Neutrophil (primary cell): ENCODE data around the gene ANO6.
"Not testable (repeated sequence)": the region's sequence is repeated elsewhere in the genome, so short reads cannot be mapped to it uniquely, and the experiment has no call there.

Experiments used
- H3K27ac ChIP-seq: fragments of 200-600 bp; sonication (generic); 2 replicates; pipeline ENCODE4 v1.5.1; 2016; ENCODE audit warnings: mild to moderate bottlenecking, moderate library complexity
- H3K27me3 ChIP-seq: fragments of 200-600 bp; sonication (generic); 2 replicates; pipeline ENCODE4 v1.6.0; 2016; ENCODE audit warnings: mild to moderate bottlenecking
- H3K36me3 ChIP-seq: fragments of 200-600 bp; sonication (generic); 2 replicates; pipeline ENCODE4 v1.5.1; 2017
- H3K4me1 ChIP-seq, 2 experiments: fragments of 200-600 bp in 1 of 2; sonication (generic) in 1 of 2; 1 replicate in 1 of 2; 2 replicates in 1 of 2; pipeline versions ENCODE4 v1.5.1 to v1.6.1; 2013 to 2016; ENCODE audit warnings: low read depth in 1 of 2, low read length in 1 of 2, mild to moderate bottlenecking in 1 of 2, moderate library complexity in 1 of 2; ENCODE audit not compliant: control insufficient read depth in 1 of 2, insufficient read depth in 1 of 2
- H3K4me3 ChIP-seq, 2 experiments: fragments of 200-600 bp in 1 of 2; sonication (generic) in 1 of 2; 1 replicate in 1 of 2; 2 replicates in 1 of 2; pipeline ENCODE4 v1.5.1; 2013 to 2016; ENCODE audit warnings: low read depth in 1 of 2, low read length in 1 of 2, mild to moderate bottlenecking in 1 of 2, moderate library complexity in 1 of 2
- H3K9me3 ChIP-seq: fragments of 200-600 bp; sonication (generic); 2 replicates; pipeline ENCODE4 v1.5.1; 2016
- TF ChIP-seq, protein P1 (sequence below): fragments of 200-600 bp; sonication (generic); IDR thresholded peaks from 2 replicates; pipeline ENCODE4 v1.5.1; 2016; ENCODE audit warnings: antibody characterized with exemption

ANO6 gene

DNA sequence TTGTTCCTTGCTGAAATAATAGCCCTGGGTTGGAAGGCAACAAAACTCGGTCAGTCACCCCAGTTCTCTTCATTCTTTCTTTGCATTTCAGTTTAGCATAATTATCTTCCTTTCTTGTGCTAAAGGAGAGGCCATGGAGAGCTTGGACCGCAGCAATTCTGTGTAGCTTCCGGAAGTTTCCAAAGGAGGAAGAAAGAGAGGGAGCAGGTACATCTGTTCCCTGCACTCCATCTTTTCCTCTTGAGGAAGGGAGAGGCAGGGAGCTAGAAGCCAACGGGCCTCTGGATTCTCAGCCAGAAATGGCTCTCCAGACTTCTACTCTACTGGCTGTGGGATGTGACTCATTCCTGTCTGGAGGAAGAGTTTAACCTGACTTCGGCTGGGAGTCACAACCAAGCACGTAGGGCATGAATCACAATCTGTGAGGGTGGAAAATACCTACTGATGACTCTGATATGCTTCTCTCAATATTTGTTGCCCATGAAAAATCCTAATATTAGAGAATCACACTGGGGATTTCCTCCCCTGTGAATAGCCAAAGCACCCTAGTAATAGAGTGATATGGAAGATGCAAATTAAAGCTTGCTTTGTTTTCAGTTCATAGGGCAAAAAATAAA is 17.0 kb downstream of the ANO6 start:
- H3K4me3 ChIP-seq = no peak overlapping the region
- no peak overlapping the region for H3K27ac ChIP-seq
- no peaks in the 10 kb centered on the region for H3K36me3 ChIP-seq
- no peaks in the 10 kb centered on the region for H3K9me3 ChIP-seq
- TF ChIP-seq, protein P1, sequence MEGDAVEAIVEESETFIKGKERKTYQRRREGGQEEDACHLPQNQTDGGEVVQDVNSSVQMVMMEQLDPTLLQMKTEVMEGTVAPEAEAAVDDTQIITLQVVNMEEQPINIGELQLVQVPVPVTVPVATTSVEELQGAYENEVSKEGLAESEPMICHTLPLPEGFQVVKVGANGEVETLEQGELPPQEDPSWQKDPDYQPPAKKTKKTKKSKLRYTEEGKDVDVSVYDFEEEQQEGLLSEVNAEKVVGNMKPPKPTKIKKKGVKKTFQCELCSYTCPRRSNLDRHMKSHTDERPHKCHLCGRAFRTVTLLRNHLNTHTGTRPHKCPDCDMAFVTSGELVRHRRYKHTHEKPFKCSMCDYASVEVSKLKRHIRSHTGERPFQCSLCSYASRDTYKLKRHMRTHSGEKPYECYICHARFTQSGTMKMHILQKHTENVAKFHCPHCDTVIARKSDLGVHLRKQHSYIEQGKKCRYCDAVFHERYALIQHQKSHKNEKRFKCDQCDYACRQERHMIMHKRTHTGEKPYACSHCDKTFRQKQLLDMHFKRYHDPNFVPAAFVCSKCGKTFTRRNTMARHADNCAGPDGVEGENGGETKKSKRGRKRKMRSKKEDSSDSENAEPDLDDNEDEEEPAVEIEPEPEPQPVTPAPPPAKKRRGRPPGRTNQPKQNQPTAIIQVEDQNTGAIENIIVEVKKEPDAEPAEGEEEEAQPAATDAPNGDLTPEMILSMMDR = no peak
- H3K4me1 ChIP-seq = no peaks in the 10 kb centered on the region
- no peaks in the 10 kb centered on the region for H3K27me3 ChIP-seq

DNA sequence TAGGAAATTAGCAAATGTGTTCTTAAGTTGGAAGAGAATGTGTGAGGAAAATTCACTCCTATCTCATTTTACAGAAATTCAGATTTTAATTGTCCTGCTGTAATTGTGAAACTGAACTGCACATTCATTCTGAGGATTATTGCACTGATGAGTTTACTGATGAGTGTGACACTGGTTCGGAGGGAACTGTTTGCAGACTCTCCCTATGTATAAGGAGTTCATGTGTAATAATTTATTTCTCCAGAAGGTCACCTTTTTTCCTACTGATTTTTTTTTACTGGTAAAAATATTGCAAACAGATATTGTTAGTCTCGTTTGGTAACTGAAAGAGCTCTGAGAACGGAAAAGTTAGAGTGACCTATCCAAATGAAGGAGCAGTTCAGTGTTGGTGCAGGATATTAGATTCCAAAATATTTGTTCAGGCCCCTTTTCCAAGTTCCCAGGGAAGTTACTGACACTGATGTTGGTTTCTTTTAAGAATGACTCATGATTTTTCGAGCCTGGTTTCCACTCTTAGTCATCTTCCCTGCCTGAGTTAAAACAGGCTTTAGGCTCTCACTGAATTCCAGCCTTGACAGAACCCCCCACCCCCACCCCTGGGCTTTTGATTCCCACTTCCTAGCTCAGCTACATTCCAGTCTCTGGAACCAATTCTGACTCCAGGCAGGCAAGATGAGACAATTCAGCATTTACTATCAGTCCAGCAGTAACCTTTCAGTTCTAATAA is 18.4 kb downstream of the ANO6 start:
- TF ChIP-seq, protein P1 = no peak
- H3K9me3 ChIP-seq = no peaks in the 10 kb centered on the region
- H3K36me3 ChIP-seq = no peaks in the 10 kb centered on the region
- H3K4me1 ChIP-seq = no peaks in the 10 kb centered on the region
- no peaks in the 10 kb centered on the region for H3K27me3 ChIP-seq
- H3K4me3 ChIP-seq = no peak overlapping the region
- H3K27ac ChIP-seq = no peak overlapping the region

DNA sequence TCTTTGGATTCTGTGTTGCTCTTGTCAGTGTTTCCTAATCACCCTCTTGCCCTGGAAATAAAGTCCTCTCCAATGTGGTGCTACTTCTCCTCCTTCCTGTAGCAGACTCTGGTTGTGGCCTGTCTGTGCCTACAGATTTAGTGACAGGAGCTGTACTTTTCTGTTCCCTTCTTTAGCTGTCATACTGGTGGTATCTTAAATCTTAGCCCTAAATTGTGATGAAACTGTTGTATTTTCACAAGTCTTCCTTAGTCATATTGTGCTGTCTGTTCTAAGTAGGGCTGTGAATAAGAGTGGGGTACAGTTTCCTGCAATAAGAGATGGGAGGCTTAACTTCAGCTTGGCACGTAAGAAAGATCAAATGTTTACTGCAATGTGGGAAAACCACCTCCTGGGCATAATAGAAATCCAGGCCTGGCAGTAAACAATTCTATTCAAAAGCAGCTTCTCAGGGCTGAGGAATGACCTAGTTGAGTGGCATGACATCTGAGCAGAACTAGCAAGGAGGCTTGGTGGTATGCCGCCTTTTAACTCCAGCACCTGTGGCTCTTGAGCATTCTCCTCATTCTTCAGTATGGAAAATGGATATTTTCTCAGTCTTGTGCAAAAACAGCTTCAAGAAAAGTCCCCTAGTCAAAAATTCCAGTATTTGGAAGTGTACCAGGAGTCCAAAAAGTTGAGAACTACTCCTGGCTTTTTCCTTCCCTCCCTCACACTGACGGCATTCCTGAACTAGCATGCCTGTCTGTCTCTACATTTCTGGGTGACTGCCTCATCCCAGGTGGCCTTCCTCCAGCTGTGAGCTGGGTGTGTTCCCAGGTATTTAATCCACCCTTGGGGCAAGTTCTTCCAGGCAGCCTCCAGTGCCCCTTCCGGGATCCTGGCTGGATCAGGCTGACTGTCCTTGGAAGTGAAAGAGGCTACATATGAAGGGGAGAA is 19.5 kb downstream of the ANO6 start:
- H3K36me3 ChIP-seq = no peaks in the 10 kb centered on the region
- TF ChIP-seq, protein P1 = no peak
- no peaks in the 10 kb centered on the region for H3K4me1 ChIP-seq
- no peaks in the 10 kb centered on the region for H3K9me3 ChIP-seq
- H3K27ac ChIP-seq = no peak overlapping the region
- H3K27me3 ChIP-seq = no peaks in the 10 kb centered on the region
- H3K4me3 ChIP-seq = no peak overlapping the region

DNA sequence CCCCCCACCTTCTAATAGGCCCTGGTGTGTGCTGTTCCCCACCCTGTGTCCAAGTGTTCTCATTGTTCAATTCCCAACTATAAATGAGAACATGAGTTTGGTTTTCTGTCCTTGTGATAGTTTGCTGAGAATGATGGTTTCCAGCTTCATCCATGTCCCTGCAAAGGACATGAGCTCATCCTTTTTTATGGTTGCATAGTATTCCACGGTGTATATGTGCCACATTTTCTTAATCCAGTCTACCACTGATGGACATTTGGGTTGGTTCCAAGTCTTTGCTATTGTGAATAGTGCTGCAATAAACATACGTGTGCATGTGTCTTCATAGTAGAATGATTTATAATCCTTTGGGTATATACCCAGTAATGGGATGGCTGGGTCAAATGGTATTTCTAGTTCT is 20.5 kb downstream of the ANO6 start:
- not testable (repeated sequence) for H3K4me3 ChIP-seq, H3K27ac ChIP-seq, H3K36me3 ChIP-seq, H3K4me1 ChIP-seq, H3K27me3 ChIP-seq, H3K9me3 ChIP-seq

DNA sequence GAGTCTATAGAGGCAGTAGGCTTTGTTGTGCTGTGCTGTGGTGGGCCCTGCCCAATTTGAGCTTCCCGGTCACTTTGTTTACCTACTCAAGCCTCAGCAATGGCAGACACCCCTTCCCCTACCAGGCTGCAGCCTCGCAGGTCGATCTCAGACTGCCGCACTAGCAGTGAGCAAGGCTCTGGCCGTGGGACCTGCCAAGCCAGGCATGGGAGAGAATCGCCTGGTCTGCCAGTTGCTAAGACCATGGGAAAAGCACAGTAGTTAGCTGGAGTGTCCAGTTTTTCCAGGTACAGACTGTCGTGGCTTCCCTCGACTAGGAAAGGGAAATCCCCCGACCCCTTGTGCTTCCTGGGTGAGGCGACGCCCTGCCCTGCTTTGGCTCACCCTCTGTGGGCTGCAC is 26.3 kb downstream of the ANO6 start:
- Histone ChIP-seq H3K4me3 (no peak overlapping the region), H3K27me3 (no peaks in the 10 kb centered on the region), H3K4me1 (peaks cover 6 to 11% of the 10 kb centered on the region in 2 experiments), H3K27ac (no peak overlapping the region), H3K9me3 (no peaks in the 10 kb centered on the region), H3K36me3 (no peaks in the 10 kb centered on the region)
- TF ChIP-seq, protein P1 = no peak
